Measurements from ENCODE around the gene NMT1. TPM values are rescaled to one million over a fixed set of nuclear protein-coding genes. Genes with fewer than 3 reads are reported as not detected.

NMT1 gene
- total and polyA plus RNA-seq, 2 experiments from 2014 or later = 95.6 to 298 TPM

DNA sequence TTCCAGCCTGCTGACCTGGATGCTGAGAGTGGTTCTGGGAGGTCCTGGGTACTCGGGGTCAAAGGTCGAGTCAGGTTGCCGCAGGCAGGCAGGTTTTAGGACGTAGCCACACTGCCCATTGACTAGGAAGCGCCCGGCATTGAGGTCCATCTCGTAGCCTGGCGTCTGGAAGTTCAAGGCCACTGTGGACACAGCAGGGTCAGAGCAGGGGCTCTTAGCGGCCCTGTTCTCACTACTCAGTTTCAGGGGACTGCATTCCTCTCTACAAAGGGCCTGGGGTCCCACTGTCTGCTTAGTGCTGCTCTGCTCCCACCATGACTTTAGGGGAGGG lies 52.3 kb downstream of the NMT1 start:
- no peak for DNase-seq (ENCODE audit: low spot score)
- H3F3A ChIP-seq (replicated peaks; ENCODE audit: low read depth) = peaks cover 2% of the 10 kb centered on the region; the same call in 1 of the 2 replicates
- H3K27ac ChIP-seq (ENCODE audit: low read depth) = no peak overlapping the region

DNA sequence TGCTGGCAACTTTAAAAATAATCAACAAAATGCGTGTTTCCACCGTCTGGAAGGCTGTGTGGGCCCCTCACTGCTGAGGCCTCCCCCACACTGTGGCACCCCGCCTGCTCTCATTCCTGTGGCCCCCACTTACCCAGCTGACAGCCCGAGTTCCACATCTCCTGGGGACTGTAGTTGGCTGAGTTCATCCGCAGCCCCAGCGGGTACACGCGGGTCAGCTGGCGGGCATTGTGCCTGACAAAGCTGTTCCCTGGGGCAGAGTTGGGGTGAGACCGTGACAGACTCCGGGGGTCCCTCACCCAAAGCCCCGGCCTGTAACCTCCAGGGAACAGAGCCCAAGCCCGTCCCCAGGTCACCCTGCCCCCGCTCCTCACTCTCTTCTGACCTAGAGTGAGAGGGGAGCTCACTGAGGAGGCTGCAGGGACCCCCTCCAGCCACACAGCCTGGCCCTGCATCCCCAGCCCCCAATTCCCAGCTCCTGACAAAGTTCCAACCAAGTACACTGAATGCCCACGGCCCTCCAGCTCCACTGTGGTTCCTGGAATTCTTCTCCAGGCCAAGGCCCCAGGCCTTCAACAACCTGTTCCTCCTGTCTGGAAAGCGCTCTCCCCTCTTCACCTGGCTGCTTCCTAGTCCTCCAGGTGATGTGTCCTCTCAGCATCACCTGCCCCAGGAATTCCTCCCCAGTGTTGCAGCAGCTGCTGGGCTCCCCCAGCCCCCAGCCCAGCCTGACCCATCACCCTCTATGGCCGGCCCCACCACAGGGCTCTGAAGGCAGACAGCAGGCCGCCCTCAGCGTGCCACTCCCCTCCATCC lies 53.2 kb downstream of the NMT1 start:
- H3K4me2 ChIP-seq = no peak overlapping the region
- no peak for TF ChIP-seq CREB1 (CRISPR knock-in tag; IDR thresholded peaks at IDR 0.05; ENCODE audit: low read depth)
- TF ChIP-seq, protein P1, sequence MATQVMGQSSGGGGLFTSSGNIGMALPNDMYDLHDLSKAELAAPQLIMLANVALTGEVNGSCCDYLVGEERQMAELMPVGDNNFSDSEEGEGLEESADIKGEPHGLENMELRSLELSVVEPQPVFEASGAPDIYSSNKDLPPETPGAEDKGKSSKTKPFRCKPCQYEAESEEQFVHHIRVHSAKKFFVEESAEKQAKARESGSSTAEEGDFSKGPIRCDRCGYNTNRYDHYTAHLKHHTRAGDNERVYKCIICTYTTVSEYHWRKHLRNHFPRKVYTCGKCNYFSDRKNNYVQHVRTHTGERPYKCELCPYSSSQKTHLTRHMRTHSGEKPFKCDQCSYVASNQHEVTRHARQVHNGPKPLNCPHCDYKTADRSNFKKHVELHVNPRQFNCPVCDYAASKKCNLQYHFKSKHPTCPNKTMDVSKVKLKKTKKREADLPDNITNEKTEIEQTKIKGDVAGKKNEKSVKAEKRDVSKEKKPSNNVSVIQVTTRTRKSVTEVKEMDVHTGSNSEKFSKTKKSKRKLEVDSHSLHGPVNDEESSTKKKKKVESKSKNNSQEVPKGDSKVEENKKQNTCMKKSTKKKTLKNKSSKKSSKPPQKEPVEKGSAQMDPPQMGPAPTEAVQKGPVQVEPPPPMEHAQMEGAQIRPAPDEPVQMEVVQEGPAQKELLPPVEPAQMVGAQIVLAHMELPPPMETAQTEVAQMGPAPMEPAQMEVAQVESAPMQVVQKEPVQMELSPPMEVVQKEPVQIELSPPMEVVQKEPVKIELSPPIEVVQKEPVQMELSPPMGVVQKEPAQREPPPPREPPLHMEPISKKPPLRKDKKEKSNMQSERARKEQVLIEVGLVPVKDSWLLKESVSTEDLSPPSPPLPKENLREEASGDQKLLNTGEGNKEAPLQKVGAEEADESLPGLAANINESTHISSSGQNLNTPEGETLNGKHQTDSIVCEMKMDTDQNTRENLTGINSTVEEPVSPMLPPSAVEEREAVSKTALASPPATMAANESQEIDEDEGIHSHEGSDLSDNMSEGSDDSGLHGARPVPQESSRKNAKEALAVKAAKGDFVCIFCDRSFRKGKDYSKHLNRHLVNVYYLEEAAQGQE (IDR thresholded peaks at IDR 0.05; ENCODE audit: unreplicated experiment) = no peak
- no peak for TF ChIP-seq NANOG (IDR thresholded peaks at IDR 0.05; ENCODE audit: borderline replicate concordance)
- no peak for TF ChIP-seq ZNF114 (CRISPR knock-in tag; IDR thresholded peaks at IDR 0.05)
- TF ChIP-seq POLR2AphosphoS5 (IDR thresholded peaks at IDR 0.05; ENCODE audit: low read depth) = no peak
- TF ChIP-seq EZH2 (IDR thresholded peaks at IDR 0.05; ENCODE audit: low read depth, unreplicated experiment) = no peak
- TF ChIP-seq STAT1 (IDR thresholded peaks at IDR 0.05; ENCODE audit: unreplicated experiment) = no peak
- TF ChIP-seq ZNF331 (CRISPR knock-in tag; IDR thresholded peaks at IDR 0.05; ENCODE audit: low read depth) = no peak

More for the DNA sequence above, 52.3 kb downstream of the NMT1 start:
- Histone ChIP-seq H3K79me2 (replicated peaks; ENCODE audit: insufficient read depth) (no peaks in the 10 kb centered on the region), H3K9me2 (ENCODE audit: insufficient read depth) (no peaks in the 10 kb centered on the region), H2AFZ (no peak overlapping the region), H3K4me1 (ENCODE audit: insufficient read depth) (peaks cover 4% of the 10 kb centered on the region; the same call in 1 of the 2 replicates), H3K4me3 (no peak overlapping the region), H4K20me1 (replicated peaks; ENCODE audit: insufficient read depth) (no peaks in the 10 kb centered on the region), H3K27me3 (ENCODE audit: insufficient read depth) (no peaks in the 10 kb centered on the region), H3K4me2 (no peak overlapping the region), H3K36me3 (ENCODE audit: insufficient read depth) (no peaks in the 10 kb centered on the region)
- Mint-ChIP-seq H3K4me3 (no peak overlapping the region), H3K27me3 (ENCODE audit: insufficient read depth, low read depth, poor library complexity) (peaks cover 24% of the 10 kb centered on the region), H3K4me1 (peaks cover 31% of the 10 kb centered on the region), H3K27ac (no peak overlapping the region), H3K36me3 (ENCODE audit: low read depth) (peaks cover 6% of the 10 kb centered on the region; the same call in 2 of the 3 replicates), H3K9me3 (no peaks in the 10 kb centered on the region)
- no peak for ATAC-seq
- no peak for TF ChIP-seq CREB1 (CRISPR knock-in tag; IDR thresholded peaks at IDR 0.05; ENCODE audit: low read depth)
- TF ChIP-seq NANOG (IDR thresholded peaks at IDR 0.05; ENCODE audit: borderline replicate concordance) = no peak
- no peak for TF ChIP-seq EZH2 (IDR thresholded peaks at IDR 0.05; ENCODE audit: low read depth, unreplicated experiment)
- TF ChIP-seq JUNB (IDR thresholded peaks at IDR 0.05; ENCODE audit: unreplicated experiment) = no peak
- TF ChIP-seq, protein P1 (IDR thresholded peaks at IDR 0.05; ENCODE audit: unreplicated experiment) = no peak
- TF ChIP-seq, protein P2, sequence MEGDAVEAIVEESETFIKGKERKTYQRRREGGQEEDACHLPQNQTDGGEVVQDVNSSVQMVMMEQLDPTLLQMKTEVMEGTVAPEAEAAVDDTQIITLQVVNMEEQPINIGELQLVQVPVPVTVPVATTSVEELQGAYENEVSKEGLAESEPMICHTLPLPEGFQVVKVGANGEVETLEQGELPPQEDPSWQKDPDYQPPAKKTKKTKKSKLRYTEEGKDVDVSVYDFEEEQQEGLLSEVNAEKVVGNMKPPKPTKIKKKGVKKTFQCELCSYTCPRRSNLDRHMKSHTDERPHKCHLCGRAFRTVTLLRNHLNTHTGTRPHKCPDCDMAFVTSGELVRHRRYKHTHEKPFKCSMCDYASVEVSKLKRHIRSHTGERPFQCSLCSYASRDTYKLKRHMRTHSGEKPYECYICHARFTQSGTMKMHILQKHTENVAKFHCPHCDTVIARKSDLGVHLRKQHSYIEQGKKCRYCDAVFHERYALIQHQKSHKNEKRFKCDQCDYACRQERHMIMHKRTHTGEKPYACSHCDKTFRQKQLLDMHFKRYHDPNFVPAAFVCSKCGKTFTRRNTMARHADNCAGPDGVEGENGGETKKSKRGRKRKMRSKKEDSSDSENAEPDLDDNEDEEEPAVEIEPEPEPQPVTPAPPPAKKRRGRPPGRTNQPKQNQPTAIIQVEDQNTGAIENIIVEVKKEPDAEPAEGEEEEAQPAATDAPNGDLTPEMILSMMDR (conservative IDR thresholded peaks at IDR 0.05; ENCODE audit: low read depth in 2 of 2) = no peak
- TF ChIP-seq ZNF331 (CRISPR knock-in tag; IDR thresholded peaks at IDR 0.05; ENCODE audit: low read depth) = no peak

More for the DNA sequence above, 53.2 kb downstream of the NMT1 start:
- Mint-ChIP-seq H3K27me3 (ENCODE audit: insufficient read depth, low read depth, poor library complexity) (peaks cover 22% of the 10 kb centered on the region), H3K27ac (peak overlapping the region; percentile 84; the same call in 1 of the 2 replicates), H3K4me1 (peaks cover 31% of the 10 kb centered on the region), H3K9me3 (no peaks in the 10 kb centered on the region), H3K36me3 (ENCODE audit: low read depth) (no peaks in the 10 kb centered on the region), H3K4me3 (no peak overlapping the region; the same call in 2 of the 3 replicates)
- Histone ChIP-seq H3K27me3 (ENCODE audit: insufficient read depth) (no peaks in the 10 kb centered on the region), H3K9me2 (ENCODE audit: insufficient read depth) (no peaks in the 10 kb centered on the region), H3K27ac (ENCODE audit: low read depth) (no peak overlapping the region), H3K4me1 (ENCODE audit: insufficient read depth) (peaks cover 4% of the 10 kb centered on the region; the same call in 1 of the 2 replicates), H4K20me1 (replicated peaks; ENCODE audit: insufficient read depth) (no peaks in the 10 kb centered on the region), H2AFZ (no peak overlapping the region), H3K79me2 (replicated peaks; ENCODE audit: insufficient read depth) (no peaks in the 10 kb centered on the region), H3F3A (replicated peaks; ENCODE audit: low read depth) (no peaks in the 10 kb centered on the region), H3K4me3 (no peak overlapping the region), H3K36me3 (ENCODE audit: insufficient read depth) (no peaks in the 10 kb centered on the region)
- ATAC-seq (peak; percentile 17), DNase-seq (ENCODE audit: low spot score) (no peak)
